ENCODE measurements around the gene RRAD. TPM values are rescaled to one million over a fixed set of nuclear protein-coding genes. Genes with fewer than 3 reads are reported as not detected.

Gene RRAD, protein sequence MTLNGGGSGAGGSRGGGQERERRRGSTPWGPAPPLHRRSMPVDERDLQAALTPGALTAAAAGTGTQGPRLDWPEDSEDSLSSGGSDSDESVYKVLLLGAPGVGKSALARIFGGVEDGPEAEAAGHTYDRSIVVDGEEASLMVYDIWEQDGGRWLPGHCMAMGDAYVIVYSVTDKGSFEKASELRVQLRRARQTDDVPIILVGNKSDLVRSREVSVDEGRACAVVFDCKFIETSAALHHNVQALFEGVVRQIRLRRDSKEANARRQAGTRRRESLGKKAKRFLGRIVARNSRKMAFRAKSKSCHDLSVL
- 3.8 and 8.0 TPM in 2 replicates for total RNA-seq

GRCh38 chr16:66925322-66925840 lies at the start of gene RRAD:
RRAD (minus strand) TSS chr16:66925535; CDS start chr16:66925179, 356 bp downstream.

DNA sequence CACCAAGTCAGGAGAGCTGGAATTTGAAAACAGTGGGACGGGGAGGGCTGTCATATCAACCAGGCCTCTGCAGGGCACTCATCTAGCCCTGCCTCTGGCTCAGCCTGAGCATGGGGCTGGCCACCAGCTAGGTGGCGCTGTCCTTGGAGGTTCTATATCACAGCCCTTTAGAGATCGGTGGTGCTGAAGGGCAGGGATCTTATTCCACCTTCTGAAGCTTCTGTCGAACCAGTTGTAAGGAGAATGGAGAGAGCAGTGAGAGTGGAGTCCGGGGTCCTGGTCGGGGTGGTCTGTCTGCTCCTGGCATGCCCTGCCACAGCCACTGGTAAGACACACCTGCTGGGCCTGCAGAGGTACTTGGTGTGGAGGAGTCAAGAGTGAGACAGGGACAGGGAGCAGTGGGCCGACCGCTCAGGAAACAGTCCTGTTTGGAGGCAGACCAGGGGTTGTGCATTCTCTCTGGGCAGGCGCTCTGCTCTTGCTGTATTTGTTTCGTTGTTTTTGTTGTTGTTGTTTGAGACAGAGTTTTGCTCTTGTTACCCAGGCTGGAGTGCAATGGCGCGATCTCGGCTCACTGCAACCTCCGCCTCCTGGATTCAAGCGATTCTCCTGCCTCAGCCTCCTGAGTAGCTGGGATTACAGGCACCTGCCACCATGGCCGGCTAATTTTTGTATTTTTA lies 35.9 kb upstream of the RRAD start, which contains the start of gene CES3:
TSS of gene CES3 (plus strand) at position 202 of the 680 bp plus-strand sequence. CDS start at position 244, 42 bp downstream.

GRCh38 chr16:66935314-66936011 lies 10.1 kb upstream of the RRAD start, which contains the start of gene CES2:
CES2 (plus strand) TSS chr16:66935516; CDS start chr16:66935636, 120 bp downstream.

GRCh38 chr16:66934138-66934838 lies 9.0 kb upstream of the RRAD start, which contains the start of gene CIAO2B:
CIAO2B (minus strand) TSS chr16:66934402; CDS start chr16:66934364, 38 bp downstream.

DNA sequence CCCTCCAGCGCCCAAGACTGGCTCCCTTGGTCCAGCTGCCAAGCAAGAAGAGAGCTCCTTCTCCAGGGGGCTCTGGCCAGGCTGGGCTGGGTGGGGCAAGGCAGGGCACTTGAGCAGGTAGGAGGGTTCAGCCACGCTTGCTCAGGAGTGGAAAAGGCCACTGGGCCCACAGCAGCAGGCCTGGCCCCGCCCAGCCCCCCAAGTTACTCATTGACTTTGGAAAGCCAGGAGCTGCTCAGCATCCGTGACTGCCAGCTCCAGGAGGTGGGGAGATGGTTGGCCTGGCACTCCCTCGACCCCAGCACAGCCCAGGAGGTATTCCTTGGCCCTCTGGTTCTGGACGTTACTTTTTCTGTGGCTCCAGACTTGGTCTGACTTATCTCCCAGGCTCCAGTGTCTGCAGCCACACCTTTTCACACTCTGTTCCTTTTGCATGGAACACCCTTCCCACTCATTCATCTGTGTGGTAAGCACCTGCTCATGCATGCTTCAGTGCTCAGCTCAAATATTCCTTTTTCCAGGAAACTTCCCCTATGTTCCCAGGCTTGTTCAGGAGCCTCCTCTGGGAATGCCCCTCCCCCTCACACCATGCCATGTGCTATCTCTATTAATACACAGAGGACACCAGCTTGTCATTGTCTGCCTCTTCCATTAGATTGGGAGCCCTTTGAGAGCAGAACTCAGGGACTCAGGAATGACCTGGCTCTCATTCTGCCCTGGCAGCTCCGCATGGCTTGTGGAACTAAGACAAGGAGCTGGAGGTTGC lies 6.3 kb downstream of the RRAD start, which contains the start of gene CDH16:
TSS of gene CDH16 (minus strand) at position 83 of the 766 bp plus-strand sequence. CDS start 820 bp downstream, outside the sequence.

DNA sequence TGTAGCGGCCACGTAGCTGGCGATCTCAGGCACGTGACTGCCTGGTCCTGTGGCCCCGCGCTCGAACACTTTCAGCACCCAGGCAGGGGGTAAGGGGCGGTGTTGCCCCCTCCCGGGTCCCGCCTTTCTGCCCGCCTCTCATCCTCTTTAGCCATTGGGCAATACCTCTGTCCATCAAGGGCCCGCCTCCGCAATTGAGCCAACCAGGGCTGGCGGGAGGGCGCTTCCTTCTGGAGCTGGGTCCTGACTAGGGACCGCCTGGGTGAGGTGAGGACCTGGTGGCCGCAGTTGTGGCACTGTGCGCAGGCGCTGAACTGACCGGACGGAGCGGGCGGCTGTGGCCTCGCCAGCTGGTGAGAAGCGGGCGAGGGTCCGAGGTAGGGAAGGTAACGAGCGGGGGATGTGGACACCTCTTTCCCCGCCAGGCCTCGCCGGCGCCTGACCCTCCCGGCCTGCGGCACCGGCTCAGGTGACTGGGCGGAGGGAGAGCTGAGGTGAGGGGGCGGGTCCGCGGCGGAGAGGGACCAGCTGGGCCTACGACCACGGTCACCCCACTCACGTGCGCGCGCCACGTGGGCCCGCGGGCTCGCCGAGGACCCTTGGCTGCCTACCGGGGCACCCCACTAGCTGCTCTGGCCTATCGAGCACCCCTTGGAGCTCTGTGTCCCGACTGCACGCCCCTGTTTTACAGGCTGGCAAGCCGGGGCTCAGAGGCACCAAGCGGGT lies 44.9 kb downstream of the RRAD start, which contains the start of gene PDP2:
TSS of gene PDP2 (plus strand) at position 228 of the 726 bp plus-strand sequence. CDS start 3,770 bp downstream, outside the sequence.

Other genes starting within 250 kb of the RRAD start
- gene CMTM4, start 228.8 kb downstream of the RRAD start, total RNA-seq: 19.6 and 20.6 TPM in 2 replicates
- 131 and 156 TPM in 2 replicates for gene DYNC1LI2, start 173.9 kb downstream of the RRAD start, total RNA-seq
- 0.11 TPM in 1 of 2 replicates, not detected in the other for gene TERB1, start 124.0 kb downstream of the RRAD start, total RNA-seq
- gene NAE1, start 94.6 kb downstream of the RRAD start, total RNA-seq: 69.6 and 122 TPM in 2 replicates
- not detected in 2 replicates for gene CA7, start 81.1 kb downstream of the RRAD start, total RNA-seq
- gene PDP2, start 45.0 kb downstream of the RRAD start, total RNA-seq: 17.1 and 17.7 TPM in 2 replicates
- not detected in 2 replicates for gene CDH16, start 6.7 kb downstream of the RRAD start, total RNA-seq
- 227 and 229 TPM in 2 replicates for gene CIAO2B, start 8.9 kb upstream of the RRAD start, total RNA-seq
- gene CES2, start 10.0 kb upstream of the RRAD start, total RNA-seq: 23.8 and 29.5 TPM in 2 replicates
- 0.25 and 0.55 TPM in 2 replicates for gene CES3, start 35.7 kb upstream of the RRAD start, total RNA-seq
- 1.00 and 2.2 TPM in 2 replicates for gene CES4A, start 63.1 kb upstream of the RRAD start, total RNA-seq
- 121 and 197 TPM in 2 replicates for gene CBFB, start 103.6 kb upstream of the RRAD start, total RNA-seq
- gene PHAF1, start 184.4 kb upstream of the RRAD start, total RNA-seq: 11.7 and 15.1 TPM in 2 replicates
- gene B3GNT9, start 225.5 kb upstream of the RRAD start, total RNA-seq: 25.0 and 38.1 TPM in 2 replicates
- gene TRADD, start 234.4 kb upstream of the RRAD start, total RNA-seq: 15.3 and 25.1 TPM in 2 replicates
- gene FBXL8, start 234.4 kb upstream of the RRAD start, total RNA-seq: 10.5 and 15.0 TPM in 2 replicates
- gene HSF4, start 239.2 kb upstream of the RRAD start, total RNA-seq: 5.2 and 14.0 TPM in 2 replicates
- gene NOL3, start 245.0 kb upstream of the RRAD start, total RNA-seq: 10.4 and 14.6 TPM in 2 replicates

Measured in uterine smooth muscle cell (primary cell).